Neuron (in vitro differentiated cells): ENCODE measurements around the gene SSPN.

Experiments
- H2AFZ ChIP-seq: one replicate; pipeline ENCODE4 v1.6.1; 2013; ENCODE audit warnings: low read depth, mild to moderate bottlenecking, inconsistent platforms, low read length, moderate library complexity
- H3K27me3 ChIP-seq: one replicate; pipeline ENCODE4 v1.6.1; 2013; ENCODE audit warnings: low read length; ENCODE audit not compliant: insufficient read depth
- H3K36me3 ChIP-seq: one replicate; pipeline ENCODE4 v1.6.1; 2013; ENCODE audit warnings: low read length; ENCODE audit not compliant: insufficient read depth
- H3K4me1 ChIP-seq: one replicate; pipeline ENCODE4 v1.6.1; 2013; ENCODE audit warnings: low read length; ENCODE audit not compliant: insufficient read depth
- H3K4me3 ChIP-seq: 2 replicates; pipeline ENCODE4 v1.5.1; 2013; ENCODE audit warnings: mild to moderate bottlenecking, low read length, moderate library complexity
- H3K9me3 ChIP-seq: one replicate; pipeline ENCODE4 v1.6.1; 2013; ENCODE audit warnings: low read length

SSPN gene

DNA sequence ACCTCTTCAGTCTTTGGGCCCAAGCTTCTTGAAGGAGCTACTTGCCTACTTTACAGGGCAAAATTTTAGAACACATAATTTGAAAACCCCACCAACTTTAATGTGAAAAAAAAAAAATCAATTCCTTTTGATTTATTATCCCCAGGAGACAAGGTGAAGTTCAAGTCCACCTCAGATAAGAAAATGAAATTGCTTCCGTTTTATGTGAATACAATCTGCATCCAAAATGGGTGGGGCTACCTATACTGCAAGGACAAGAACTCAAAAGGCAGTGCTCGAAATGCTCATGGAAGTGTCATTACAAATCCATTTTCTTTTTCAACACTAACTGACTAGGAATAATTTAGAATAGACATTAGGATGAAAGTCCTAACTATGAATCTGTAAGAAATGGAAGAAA, 45.7 kb downstream of the SSPN start:
- Histone ChIP-seq H2AFZ (no peak overlapping the region), H3K36me3 (no peaks in the 10 kb centered on the region), H3K9me3 (no peaks in the 10 kb centered on the region), H3K4me1 (peaks cover 8% of the 10 kb centered on the region), H3K27me3 (no peaks in the 10 kb centered on the region), H3K4me3 (no peak overlapping the region)

DNA sequence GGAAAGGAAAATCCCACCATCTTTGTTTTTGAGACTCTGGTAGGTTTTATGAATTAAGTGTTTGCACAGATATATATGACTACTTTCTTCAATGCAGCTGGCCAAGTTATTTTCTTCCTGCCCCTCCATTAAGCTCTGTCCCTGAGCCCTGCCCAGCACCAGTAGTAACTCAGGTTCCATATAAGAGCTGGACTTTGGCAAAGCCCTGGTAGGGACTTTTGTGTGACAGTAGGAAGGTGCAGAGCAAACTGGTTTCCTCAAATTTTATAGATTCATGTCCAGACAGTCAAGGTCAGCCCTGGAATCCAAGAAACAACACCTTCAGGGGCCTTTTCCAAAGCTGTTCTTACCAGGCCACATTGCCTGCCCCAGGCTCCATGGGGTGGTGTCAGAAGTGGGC, 47.3 kb downstream of the SSPN start:
- Histone ChIP-seq H2AFZ (no peak overlapping the region), H3K27me3 (no peaks in the 10 kb centered on the region), H3K36me3 (no peaks in the 10 kb centered on the region), H3K4me1 (peaks cover 8% of the 10 kb centered on the region), H3K9me3 (no peaks in the 10 kb centered on the region), H3K4me3 (no peak overlapping the region)

- peaks cover under 1% of the 10 kb centered on the region for H3K9me3 ChIP-seq
- H3K27me3 ChIP-seq: no peaks in the 10 kb centered on the region
- no peak overlapping the region for H2AFZ ChIP-seq
- H3K36me3 ChIP-seq: no peaks in the 10 kb centered on the region
- H3K4me1 ChIP-seq: peaks cover 6% of the 10 kb centered on the region
- H3K4me3 ChIP-seq: no peak overlapping the region
Measured at GRCh38 chr12:26244503-26244902, 49.1 kb downstream of the SSPN start.

GRCh38 chr12:26245175-26245942, 50.0 kb downstream of the SSPN start:
- H2AFZ ChIP-seq: no peak overlapping the region
- no peaks in the 10 kb centered on the region for H3K27me3 ChIP-seq
- no peaks in the 10 kb centered on the region for H3K36me3 ChIP-seq
- H3K4me1 ChIP-seq: peaks cover 5% of the 10 kb centered on the region
- H3K9me3 ChIP-seq: peaks cover 2% of the 10 kb centered on the region
- no peak overlapping the region for H3K4me3 ChIP-seq

DNA sequence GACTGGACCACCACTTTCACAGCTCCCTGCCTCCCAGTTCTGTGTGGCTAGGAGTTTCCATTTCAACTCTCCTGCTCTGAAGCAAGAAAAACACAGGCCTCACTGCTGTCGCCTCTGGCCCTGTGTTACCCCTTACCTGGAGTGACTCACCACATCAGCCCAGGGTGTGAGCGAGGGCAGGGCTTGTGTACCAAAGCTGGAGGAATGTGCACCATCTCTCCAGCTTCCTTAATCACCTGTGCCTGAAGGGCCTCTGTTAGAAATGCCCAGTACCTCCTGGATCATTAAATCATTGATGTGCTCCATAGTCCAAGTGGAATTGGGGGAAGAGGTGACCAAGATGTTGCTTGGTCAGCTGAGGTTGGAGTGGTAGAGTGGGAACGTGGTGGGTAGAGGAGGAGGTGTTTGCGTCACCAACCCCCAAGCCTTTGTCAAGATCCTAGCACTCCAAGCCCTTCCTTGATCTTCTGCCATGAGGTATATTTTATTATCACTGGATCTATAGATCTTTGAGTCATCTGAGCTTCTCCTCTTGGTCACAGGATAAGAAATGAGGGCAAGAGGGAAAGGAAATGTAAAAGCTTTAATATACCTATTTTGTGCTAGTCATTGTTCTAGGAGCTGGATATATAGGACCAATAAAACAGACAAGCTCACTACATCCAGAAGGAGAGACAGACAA, 51.3 kb downstream of the SSPN start:
- no peaks in the 10 kb centered on the region for H3K27me3 ChIP-seq

GRCh38 chr12:26247873-26248272, 52.5 kb downstream of the SSPN start:
- no peaks in the 10 kb centered on the region for H3K27me3 ChIP-seq
- no peak overlapping the region for H3K4me3 ChIP-seq
- H3K9me3 ChIP-seq: peaks cover 2% of the 10 kb centered on the region
- H2AFZ ChIP-seq: no peak overlapping the region
- H3K4me1 ChIP-seq: peaks cover 5% of the 10 kb centered on the region
- H3K36me3 ChIP-seq: no peaks in the 10 kb centered on the region

More for the DNA sequence above, 51.3 kb downstream of the SSPN start:
- H3K4me1 ChIP-seq: peaks cover 5% of the 10 kb centered on the region
- H3K4me3 ChIP-seq: no peak overlapping the region
- H2AFZ ChIP-seq: no peak overlapping the region
- H3K36me3 ChIP-seq: no peaks in the 10 kb centered on the region
- peaks cover 2% of the 10 kb centered on the region for H3K9me3 ChIP-seq

GRCh38 chr12:26250801-26251200, 55.4 kb downstream of the SSPN start:
- no peaks in the 10 kb centered on the region for H3K4me1 ChIP-seq
- no peaks in the 10 kb centered on the region for H3K36me3 ChIP-seq
- H3K9me3 ChIP-seq: peaks cover 5% of the 10 kb centered on the region
- no peak overlapping the region for H3K4me3 ChIP-seq
- H2AFZ ChIP-seq: no peak overlapping the region
- H3K27me3 ChIP-seq: no peaks in the 10 kb centered on the region

DNA sequence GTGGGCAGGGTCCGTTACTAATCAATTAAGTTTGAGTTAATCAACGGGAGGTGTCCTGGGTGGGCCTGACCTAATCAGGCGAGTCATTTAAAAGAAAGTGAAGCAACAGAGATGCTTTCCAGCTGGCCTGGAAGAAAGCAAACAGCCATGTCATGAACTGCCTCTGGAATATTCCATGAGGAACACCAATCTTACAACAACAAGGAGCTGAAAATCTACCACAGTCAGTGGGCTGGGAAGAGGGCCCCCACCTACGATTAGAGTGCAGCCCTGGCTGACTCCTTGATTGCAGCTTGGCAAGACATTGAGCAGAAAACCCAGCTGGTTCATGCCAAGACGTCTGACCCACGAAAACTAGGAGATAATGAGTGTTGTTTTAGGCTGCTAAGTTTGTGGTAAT, 56.2 kb downstream of the SSPN start:
- Histone ChIP-seq H3K4me3 (no peak overlapping the region), H3K36me3 (no peaks in the 10 kb centered on the region), H2AFZ (no peak overlapping the region), H3K9me3 (peaks cover 11% of the 10 kb centered on the region), H3K4me1 (no peaks in the 10 kb centered on the region), H3K27me3 (no peaks in the 10 kb centered on the region)

DNA sequence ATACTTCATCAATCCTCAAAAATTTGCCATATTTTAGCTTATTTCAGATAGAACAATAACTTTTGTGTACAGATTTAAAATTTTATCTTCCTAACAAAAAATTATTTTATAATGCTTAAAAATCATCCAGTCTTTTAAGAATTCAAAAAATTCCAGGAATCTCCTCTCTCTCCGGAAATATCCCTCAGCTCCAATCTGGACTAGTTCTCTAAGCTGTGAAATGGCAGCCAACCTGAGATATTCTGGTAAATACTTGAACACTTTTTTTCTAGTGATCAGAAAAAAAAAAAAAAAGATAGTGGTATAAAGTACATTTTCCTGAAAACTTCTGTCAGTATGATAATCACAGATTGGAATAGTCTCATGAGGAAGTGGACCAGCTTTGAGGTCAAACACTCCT, 57.6 kb downstream of the SSPN start:
- Histone ChIP-seq H3K4me3 (no peak overlapping the region), H3K27me3 (no peaks in the 10 kb centered on the region), H3K36me3 (no peaks in the 10 kb centered on the region)

DNA sequence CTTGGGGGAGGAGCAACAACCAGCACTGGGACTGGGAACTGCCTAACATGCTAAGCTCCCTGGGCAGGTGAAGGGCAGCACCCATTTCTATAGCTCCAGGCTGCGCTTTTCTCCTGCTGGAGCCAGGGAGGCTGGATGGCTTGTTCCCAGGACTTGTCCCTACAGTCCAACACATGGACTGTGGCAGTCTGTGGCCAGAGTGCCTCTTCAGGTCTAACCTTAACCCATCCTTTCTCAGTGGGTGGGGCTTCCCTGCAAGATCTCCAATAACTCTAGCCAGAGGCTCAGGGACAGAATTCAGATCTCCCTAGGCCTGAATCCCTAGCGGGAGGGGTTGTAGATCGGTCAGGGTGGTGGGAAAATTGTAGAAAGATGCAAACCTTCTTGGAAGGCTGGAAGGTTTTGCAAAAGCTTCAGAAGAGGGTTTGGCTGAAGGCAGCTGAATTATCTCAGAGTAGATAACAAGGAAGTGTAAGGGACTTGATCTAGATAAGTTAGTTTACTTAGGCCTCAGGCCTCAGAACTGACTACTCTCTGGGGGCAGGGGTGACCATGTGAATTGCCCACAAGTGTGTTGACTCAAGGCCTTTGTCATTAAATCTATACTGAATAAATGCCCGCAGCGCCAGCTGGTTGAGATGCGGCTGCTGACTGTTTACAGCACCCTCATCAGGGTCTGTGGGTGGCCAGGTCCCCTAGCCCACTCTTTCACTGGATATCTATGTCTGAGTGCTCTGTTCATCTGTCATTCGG, 60.7 kb downstream of the SSPN start:
- H3K4me3 ChIP-seq: no peak overlapping the region

More for the DNA sequence above, 57.6 kb downstream of the SSPN start:
- Histone ChIP-seq H3K9me3 (peaks cover 11% of the 10 kb centered on the region), H2AFZ (no peak overlapping the region), H3K4me1 (no peaks in the 10 kb centered on the region)

DNA sequence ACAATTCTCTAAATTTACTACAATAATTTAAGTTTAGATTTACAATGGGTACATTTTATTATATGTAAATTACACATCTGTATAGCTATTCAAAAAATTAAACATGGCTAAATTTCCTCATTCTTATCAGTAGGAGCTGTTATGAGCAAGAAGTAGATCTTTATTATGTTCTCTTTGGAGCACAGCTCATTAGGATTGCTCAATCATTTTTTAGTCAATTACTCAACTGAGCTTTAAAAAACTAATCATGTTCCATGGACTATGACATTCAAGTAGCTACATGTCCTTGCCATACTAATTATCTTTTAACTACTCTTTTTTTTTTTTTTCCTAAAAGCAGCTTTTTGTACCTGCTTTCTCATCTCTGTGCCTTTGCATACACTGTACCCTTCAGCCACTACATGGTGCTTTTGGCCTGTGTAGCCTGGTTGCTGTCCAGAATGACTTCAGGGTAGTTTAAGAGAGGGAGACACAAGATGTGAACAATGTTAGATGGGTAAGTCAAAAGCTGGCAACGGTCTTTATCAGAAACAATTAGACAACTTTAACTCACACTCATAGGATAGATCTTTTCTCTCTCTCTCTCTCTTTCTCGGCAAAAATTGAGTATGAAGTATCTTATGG, 69.0 kb downstream of the SSPN start:
- Histone ChIP-seq H2AFZ (no peak overlapping the region), H3K36me3 (no peaks in the 10 kb centered on the region), H3K27me3 (no peaks in the 10 kb centered on the region), H3K9me3 (no peaks in the 10 kb centered on the region), H3K4me1 (no peaks in the 10 kb centered on the region), H3K4me3 (no peak overlapping the region)

More for the DNA sequence above, 60.7 kb downstream of the SSPN start:
- Histone ChIP-seq H3K36me3 (no peaks in the 10 kb centered on the region), H3K27me3 (no peaks in the 10 kb centered on the region), H3K9me3 (peaks cover 8% of the 10 kb centered on the region), H3K4me1 (no peaks in the 10 kb centered on the region), H2AFZ (no peak overlapping the region)

DNA sequence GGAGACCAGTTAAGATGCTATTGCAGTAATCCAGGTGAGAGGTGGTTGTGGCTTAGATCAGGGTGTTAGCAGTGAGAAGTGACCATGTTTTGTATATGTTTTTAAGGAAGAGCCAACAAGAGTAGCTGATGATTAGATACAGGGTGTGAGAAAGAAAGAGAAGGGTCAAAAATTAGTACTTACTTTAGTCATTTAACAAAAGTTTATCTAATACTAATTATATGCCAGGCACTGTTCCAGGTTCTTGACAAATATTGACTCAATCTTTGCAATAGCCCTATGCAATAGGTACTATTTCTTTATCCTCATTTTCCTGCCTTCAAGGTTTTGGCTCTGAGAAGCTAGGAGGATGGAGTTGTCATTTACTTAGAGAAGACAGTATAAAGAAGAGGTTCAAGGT, 70.2 kb downstream of the SSPN start:
- H3K4me1 ChIP-seq: no peaks in the 10 kb centered on the region

DNA sequence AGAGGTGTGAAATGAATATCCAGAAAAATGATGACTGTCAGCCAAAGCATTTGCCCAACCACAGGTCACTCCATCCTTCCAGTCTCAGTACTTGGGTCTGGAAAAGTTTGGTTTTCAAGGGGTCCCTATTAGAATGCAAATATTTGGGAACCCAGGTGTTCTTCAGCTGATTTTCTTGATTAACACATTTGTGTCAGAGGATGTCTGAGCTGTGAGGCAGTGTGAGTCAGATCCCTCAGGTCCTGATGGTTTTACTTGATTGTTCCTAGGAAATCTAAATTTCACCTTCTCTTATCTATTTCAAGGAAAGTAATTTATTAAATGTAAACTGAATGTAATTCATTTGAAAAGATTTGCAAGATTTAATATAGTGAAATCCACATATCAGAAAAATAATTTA, 71.5 kb downstream of the SSPN start:
- Histone ChIP-seq H3K27me3 (no peaks in the 10 kb centered on the region), H3K9me3 (no peaks in the 10 kb centered on the region), H3K4me1 (no peaks in the 10 kb centered on the region), H3K36me3 (no peaks in the 10 kb centered on the region), H2AFZ (no peak overlapping the region), H3K4me3 (no peak overlapping the region)

More for the DNA sequence above, 70.2 kb downstream of the SSPN start:
- Histone ChIP-seq H3K9me3 (no peaks in the 10 kb centered on the region), H3K36me3 (no peaks in the 10 kb centered on the region), H3K4me3 (no peak overlapping the region), H2AFZ (no peak overlapping the region), H3K27me3 (no peaks in the 10 kb centered on the region)
